Vagina (tissue), 2 donors: ENCODE data around the gene RGS18. TPM values are rescaled to one million over a fixed set of nuclear protein-coding genes. Genes with fewer than 3 reads are reported as not detected.
"Not testable (repeated sequence)": the region's sequence is repeated elsewhere in the genome, so short reads cannot be mapped to it uniquely, and the experiment has no call there.

Experiments
- DNase-seq, 2 donors: peaks; one replicate each; pipeline ENCODE4 v3.0.0-alpha.2; 2017; ENCODE audit errors: extremely low spot score in 2 of 2
- H3K27ac ChIP-seq: fragments of 200-600 bp; sonication (generic); one replicate; pipeline ENCODE4 v1.5.1; 2019
- H3K27me3 ChIP-seq: fragments of 200-600 bp; sonication (generic); one replicate; pipeline ENCODE4 v1.5.1; 2019
- H3K36me3 ChIP-seq, 2 donors: fragments of 200-600 bp; sonication (generic); one replicate each; pipeline ENCODE4 v1.5.1; 2017 to 2019
- H3K4me1 ChIP-seq: fragments of 200-600 bp; sonication (generic); one replicate; pipeline ENCODE4 v1.5.1; 2019
- H3K4me3 ChIP-seq, 2 donors: fragments of 200-600 bp; sonication (generic); 1 replicate in 1 of 2; 2 replicates in 1 of 2; pipeline ENCODE4 v1.5.1; 2016 to 2019
- H3K9me3 ChIP-seq: fragments of 200-600 bp; sonication (generic); one replicate; pipeline ENCODE4 v1.5.1; 2019
- CTCF ChIP-seq, 3 experiments: fragments of 450-650 bp in 2 of 3; fragments of 200-600 bp in 1 of 3; sonication (generic) in 1 of 3; IDR thresholded peaks; one replicate each; pipeline ENCODE4 v1.5.1; 2017 to 2019; ENCODE audit warnings: antibody characterized with exemption in 3 of 3, mild to moderate bottlenecking in 2 of 3, moderate library complexity in 2 of 3
- POLR2A ChIP-seq, 2 donors: fragments of 450-650 bp; IDR thresholded peaks; one replicate each; pipeline ENCODE4 v1.6.1; 2017; ENCODE audit warnings: antibody characterized with exemption in 2 of 2, mild to moderate bottlenecking in 2 of 2, moderate library complexity in 2 of 2
- POLR2AphosphoS5 ChIP-seq, 2 donors: sonication (generic); formaldehyde crosslinking; IDR thresholded peaks; one replicate each; pipeline ENCODE4 v1.9.0; 2017; ENCODE audit warnings: antibody characterized with exemption in 2 of 2, mild to moderate bottlenecking in 2 of 2, low read depth in 1 of 2; ENCODE audit not compliant: insufficient read depth in 1 of 2
- intact Hi-C: fragments of 100-400 bp; cut with DNase I; formaldehyde crosslinking; loops from one replicate; pipeline ENCODE4 v1.15.1; 2023
- total RNA-seq: library from RNA; depleted of rRNA; stranded (reverse); fragments of >200 nt; gene quantifications from one replicate; pipeline ENCODE4 v1.2.3, GENCODE V29; 2016

Gene RGS18
- total RNA-seq, 1 donor from 2014 or later, result 0.98 TPM

- Histone ChIP-seq H3K27ac (no peak overlapping the region), H3K4me1 (no peaks in the 10 kb centered on the region), H3K4me3 (no peak overlapping the region), H3K27me3 (no peaks in the 10 kb centered on the region), H3K9me3 (no peaks in the 10 kb centered on the region), H3K36me3 (no peaks in the 10 kb centered on the region)
- TF ChIP-seq CTCF (IDR thresholded peaks at IDR 0.05), result no peak
- TF ChIP-seq POLR2A (IDR thresholded peaks at IDR 0.05), result no peak
- no peak for TF ChIP-seq POLR2AphosphoS5 (IDR thresholded peaks at IDR 0.05; ENCODE audit: insufficient read depth in 1 of 2, low read depth in 1 of 2)
- intact Hi-C loops, result no loop called here
- no peak for DNase-seq
These were observed 3.7 kb downstream of the RGS18 start for GRCh38 chr1:192161976-192162375.

- Histone ChIP-seq H3K27ac (no peak overlapping the region), H3K4me3 (no peak overlapping the region), H3K27me3 (no peaks in the 10 kb centered on the region), H3K4me1 (no peaks in the 10 kb centered on the region), H3K36me3 (no peaks in the 10 kb centered on the region), H3K9me3 (no peaks in the 10 kb centered on the region)
- TF ChIP-seq POLR2AphosphoS5 (IDR thresholded peaks at IDR 0.05; ENCODE audit: insufficient read depth in 1 of 2, low read depth in 1 of 2), result no peak
- no peak for TF ChIP-seq CTCF (IDR thresholded peaks at IDR 0.05)
- no peak for TF ChIP-seq POLR2A (IDR thresholded peaks at IDR 0.05)
- no peak for DNase-seq
- intact Hi-C loops, result no loop called here
These were observed 4.1 kb downstream of the RGS18 start for GRCh38 chr1:192162376-192162775.

- intact Hi-C loops, H3K27me3 ChIP-seq, H3K4me3 ChIP-seq, H3K4me1 ChIP-seq, H3K9me3 ChIP-seq, H3K36me3 ChIP-seq, DNase-seq, H3K27ac ChIP-seq: not testable (repeated sequence)
These were observed 6.7 kb downstream of the RGS18 start for GRCh38 chr1:192165002-192165401.

- Histone ChIP-seq H3K4me3 (no peak overlapping the region), H3K4me1 (no peaks in the 10 kb centered on the region), H3K9me3 (no peaks in the 10 kb centered on the region), H3K27ac (no peak overlapping the region), H3K36me3 (no peaks in the 10 kb centered on the region), H3K27me3 (no peaks in the 10 kb centered on the region)
- intact Hi-C loops, result no loop called here
- DNase-seq, result no peak
- no peak for TF ChIP-seq POLR2AphosphoS5 (IDR thresholded peaks at IDR 0.05; ENCODE audit: insufficient read depth in 1 of 2, low read depth in 1 of 2)
- no peak for TF ChIP-seq CTCF (IDR thresholded peaks at IDR 0.05)
- no peak for TF ChIP-seq POLR2A (IDR thresholded peaks at IDR 0.05)
These were observed 8.7 kb downstream of the RGS18 start for GRCh38 chr1:192167011-192167410.

- Histone ChIP-seq H3K4me1 (no peaks in the 10 kb centered on the region), H3K36me3 (no peaks in the 10 kb centered on the region), H3K4me3 (no peak overlapping the region), H3K27me3 (no peaks in the 10 kb centered on the region), H3K27ac (no peak overlapping the region), H3K9me3 (no peaks in the 10 kb centered on the region)
- no peak for DNase-seq
- TF ChIP-seq CTCF (IDR thresholded peaks at IDR 0.05), result no peak
- TF ChIP-seq POLR2AphosphoS5 (IDR thresholded peaks at IDR 0.05; ENCODE audit: insufficient read depth in 1 of 2, low read depth in 1 of 2), result no peak
- no peak for TF ChIP-seq POLR2A (IDR thresholded peaks at IDR 0.05)
- intact Hi-C loops, result no loop called here
These were observed 9.8 kb downstream of the RGS18 start for GRCh38 chr1:192167911-192168700.
